Activated CD4-positive, alpha-beta T cell treated with anti-CD3 and anti-CD28 coated beads for 36 hours (primary cell): ENCODE results near the gene SOX15. TPM values are rescaled to one million over a fixed set of nuclear protein-coding genes. Genes with fewer than 3 reads are reported as not detected.

Experiments
- ATAC-seq: fragments of 200-7000 bp; cut with Tn5 transposase; one replicate; pipeline ENCODE4 v1.10.0; 2021; ENCODE audit warnings: mild to moderate bottlenecking, moderate library complexity
- CTCF ChIA-PET: fragments of 350-600 bp; sonication (Branson Sonifier 250); formaldehyde crosslinking; loops from one replicate; lab custom pipeline; 2021; ENCODE audit warnings: antibody characterized with exemption; lab: Charles Lee
- POLR2A ChIA-PET: fragments of 350-600 bp; sonication (Branson Sonifier 250); formaldehyde crosslinking; loops from one replicate; lab custom pipeline; 2021; ENCODE audit warnings: antibody characterized with exemption, inconsistent platforms; lab: Charles Lee
- DNase-seq: peaks from one replicate; pipeline ENCODE4 v3.0.0-alpha.2; 2020
- H3K27ac Mint-ChIP-seq: one replicate; pipeline ENCODE4 v1.8.0; 2021; ENCODE audit warnings: mixed read lengths
- H3K27me3 Mint-ChIP-seq: one replicate; pipeline ENCODE4 v1.8.0; 2021; ENCODE audit warnings: mixed read lengths
- H3K36me3 Mint-ChIP-seq: one replicate; pipeline ENCODE4 v1.8.0; 2021; ENCODE audit warnings: low read depth, mixed read lengths
- H3K4me1 Mint-ChIP-seq: one replicate; pipeline ENCODE4 v1.8.0; 2021; ENCODE audit warnings: mixed read lengths
- H3K4me3 Mint-ChIP-seq: one replicate; pipeline ENCODE4 v1.8.0; 2021; ENCODE audit warnings: mild to moderate bottlenecking, moderate library complexity, mixed read lengths
- H3K9me3 Mint-ChIP-seq: one replicate; pipeline ENCODE4 v1.8.0; 2021; ENCODE audit warnings: low read depth, mixed read lengths
- intact Hi-C, 2 experiments: fragments of 100-400 bp; cut with DNase I in 1 of 2; cut with micrococcal nuclease in 1 of 2; formaldehyde crosslinking; loops; one replicate each; pipeline versions ENCODE4 v1.14.2 to v1.15.1; 2022 to 2024; cut with DNase I, micrococcal nuclease
- total RNA-seq, 2 experiments: library from RNA; stranded (reverse); gene quantifications; one replicate each; pipeline ENCODE4 v1.2.3, GENCODE V29; 2021

SOX15 gene
- under 1 TPM in 1 of 2 experiments, not detected in 1; 0.16 TPM for total RNA-seq

- no peaks in the 10 kb centered on the region for H3K27me3 Mint-ChIP-seq
- H3K27ac Mint-ChIP-seq, result no peak within 1 kb of the TSS
- H3K4me1 Mint-ChIP-seq, result peaks cover 9% of the 10 kb centered on the region
- ChIA-PET POLR2A (interaction anchor here (0.5 to 1.7 kb wide), 7 partner anchors 10 to 97 kb away, joined by 3 to 10 read pairs (median 4); partner anchors contain the start of genes CD68 and TP53), CTCF (interaction anchor here (0.6 to 2.3 kb wide), 22 partner anchors 11 to 286 kb away, joined by 3 to 12 read pairs (median 4); partner anchors contain the start of genes CD68, CHRNB1, FXR2 and TMEM95)
- intact Hi-C loops, result loop anchor here in 1 of 2 experiments (1.0 to 2.0 kb wide), 4 partner anchors 67 to 310 kb away; no protein-coding TSS in a partner anchor
- H3K36me3 Mint-ChIP-seq, result peaks cover 43% of the 10 kb centered on the region
- ATAC-seq, result no peak
- no peaks in the 10 kb centered on the region for H3K9me3 Mint-ChIP-seq
- no peak within 1 kb of the TSS for H3K4me3 Mint-ChIP-seq
- DNase-seq, result no peak
Measured at GRCh38 chr17:7589891-7590691, at the start of gene SOX15. Gene SOX15 (minus strand): TSS chr17:7590094. CDS start chr17:7589676, 418 bp downstream.

GRCh38 chr17:7636163-7636562 lies 46.3 kb upstream of the SOX15 start:
- intact Hi-C loops, result no loop called here
- CTCF ChIA-PET, result interaction anchor here (1.1 kb wide), 1 partner anchor 8 kb away, joined by 5 read pairs; the partner anchor contains the start of gene SAT2
- POLR2A ChIA-PET, result no interaction called here
- Mint-ChIP-seq H3K36me3 (no peaks in the 10 kb centered on the region), H3K27ac (no peak overlapping the region), H3K9me3 (no peaks in the 10 kb centered on the region), H3K27me3 (no peaks in the 10 kb centered on the region), H3K4me3 (no peak overlapping the region), H3K4me1 (no peaks in the 10 kb centered on the region)
- DNase-seq (no peak), ATAC-seq (no peak)

- ChIA-PET CTCF (interaction anchor here (0.5 to 4.9 kb wide), 4 partner anchors 8 to 206 kb away, joined by 3 to 20 read pairs (median 4); partner anchors contain the start of gene ATP1B2), POLR2A (no interaction called here)
- Mint-ChIP-seq H3K4me3 (no peak overlapping the region), H3K36me3 (no peaks in the 10 kb centered on the region), H3K9me3 (no peaks in the 10 kb centered on the region), H3K27me3 (no peaks in the 10 kb centered on the region), H3K4me1 (no peaks in the 10 kb centered on the region), H3K27ac (no peak overlapping the region)
- ATAC-seq (peak; percentile 37), DNase-seq (peak; percentile 60)
- intact Hi-C loops, result loop anchor here in 1 of 2 experiments (5.0 kb wide), 1 partner anchor 38 kb away; no protein-coding TSS in a partner anchor
Measured at GRCh38 chr17:7634384-7634783, 44.5 kb upstream of the SOX15 start.

- intact Hi-C loops, result loop anchor here in 1 of 2 experiments (5.0 kb wide), 1 partner anchor 39 kb away; no protein-coding TSS in a partner anchor
- H3K36me3 Mint-ChIP-seq, result no peaks in the 10 kb centered on the region
- no peaks in the 10 kb centered on the region for H3K4me1 Mint-ChIP-seq
- no peaks in the 10 kb centered on the region for H3K9me3 Mint-ChIP-seq
- H3K4me3 Mint-ChIP-seq, result no peak overlapping the region
- ChIA-PET CTCF (interaction anchor here (0.7 to 4.9 kb wide), 12 partner anchors 9 to 407 kb away, joined by 3 to 20 read pairs (median 5); partner anchors contain the start of genes ATP1B2, TP53 and WRAP53), POLR2A (interaction anchor here (0.6 kb wide), 1 partner anchor 49 kb away, joined by 7 read pairs; no protein-coding TSS in a partner anchor)
- no peak for ATAC-seq
- no peak overlapping the region for H3K27ac Mint-ChIP-seq
- no peaks in the 10 kb centered on the region for H3K27me3 Mint-ChIP-seq
- DNase-seq, result no peak
Measured at GRCh38 chr17:7633093-7633492, 43.2 kb upstream of the SOX15 start.

GRCh38 chr17:7632492-7632894 lies 42.6 kb upstream of the SOX15 start:
- Mint-ChIP-seq H3K4me1 (peaks cover 2% of the 10 kb centered on the region), H3K36me3 (no peaks in the 10 kb centered on the region), H3K27ac (no peak overlapping the region), H3K4me3 (no peak overlapping the region), H3K27me3 (no peaks in the 10 kb centered on the region), H3K9me3 (no peaks in the 10 kb centered on the region)
- peak; percentile 46 for ATAC-seq
- ChIA-PET CTCF (interaction anchor here (0.6 to 4.9 kb wide), 15 partner anchors 10 to 407 kb away, joined by 3 to 20 read pairs (median 5); partner anchors contain the start of genes ATP1B2, TP53 and WRAP53), POLR2A (interaction anchor here (0.6 kb wide), 2 partner anchors 9 to 49 kb away, joined by 3 to 7 read pairs; no protein-coding TSS in a partner anchor)
- peak; percentile 59 for DNase-seq
- intact Hi-C loops, result loop anchor here (1.0 to 5.0 kb wide), 3 partner anchors 40 to 86 kb away; partner anchors contain the start of gene WRAP53 (in 2 of the 2)

GRCh38 chr17:7631398-7632380 lies 41.8 kb upstream of the SOX15 start:
- ATAC-seq, result no peak
- no peaks in the 10 kb centered on the region for H3K36me3 Mint-ChIP-seq
- H3K9me3 Mint-ChIP-seq, result no peaks in the 10 kb centered on the region
- POLR2A ChIA-PET, result interaction anchor here (0.6 kb wide), 1 partner anchor 10 kb away, joined by 3 read pairs; no protein-coding TSS in a partner anchor
- H3K27ac Mint-ChIP-seq, result no peak overlapping the region
- DNase-seq, result no peak
- intact Hi-C loops, result loop anchor here (1.0 to 5.0 kb wide), 3 partner anchors 41 to 87 kb away; partner anchors contain the start of gene WRAP53 (in 2 of the 2)
- peaks cover 5% of the 10 kb centered on the region for H3K4me1 Mint-ChIP-seq
- no peak overlapping the region for H3K4me3 Mint-ChIP-seq
- CTCF ChIA-PET, result interaction anchor here (0.7 to 4.9 kb wide), 12 partner anchors 11 to 116 kb away, joined by 3 to 20 read pairs (median 6); partner anchors contain the start of genes ATP1B2, TP53 and WRAP53
- H3K27me3 Mint-ChIP-seq, result no peaks in the 10 kb centered on the region

GRCh38 chr17:7629939-7630571 lies 40.2 kb upstream of the SOX15 start, which contains the start of gene SHBG:
Gene SHBG (plus strand): TSS chr17:7630135. CDS start chr17:7630173, 38 bp downstream.
- ChIA-PET POLR2A (no interaction called here), CTCF (interaction anchor here (0.6 to 4.9 kb wide), 4 partner anchors 12 to 57 kb away, joined by 3 to 20 read pairs (median 5); partner anchors contain the start of gene TP53)
- intact Hi-C loops, result loop anchor here in 1 of 2 experiments (5.0 kb wide), 1 partner anchor 42 kb away; no protein-coding TSS in a partner anchor
- no peak within 1 kb of the TSS for H3K4me3 Mint-ChIP-seq
- H3K4me1 Mint-ChIP-seq, result peaks cover 11% of the 10 kb centered on the region
- H3K9me3 Mint-ChIP-seq, result no peaks in the 10 kb centered on the region
- no peaks in the 10 kb centered on the region for H3K27me3 Mint-ChIP-seq
- peaks cover 1% of the 10 kb centered on the region for H3K36me3 Mint-ChIP-seq
- ATAC-seq (no peak), DNase-seq (no peak)
- no peak within 1 kb of the TSS for H3K27ac Mint-ChIP-seq

- intact Hi-C loops, result loop anchor here (1.0 kb wide), 3 partner anchors 12 to 61 kb away; partner anchors contain the start of genes ATP1B2 (in 1 of the 2) and WRAP53 (in 1 of the 2)
- ChIA-PET CTCF (interaction anchor here (0.6 to 1.3 kb wide), 14 partner anchors 9 to 359 kb away, joined by 3 to 6 read pairs (median 4); partner anchors contain the start of genes FXR2 and TP53), POLR2A (interaction anchor here (0.6 to 1.5 kb wide), 6 partner anchors 13 to 60 kb away, joined by 3 to 7 read pairs (median 4); partner anchors contain the start of genes FXR2 and TP53)
- ATAC-seq (peak; percentile 94), DNase-seq (peak; percentile 91)
- Mint-ChIP-seq H3K9me3 (no peaks in the 10 kb centered on the region), H3K4me3 (peak within 1 kb of the TSS; percentile 83), H3K4me1 (peaks cover 11% of the 10 kb centered on the region), H3K27me3 (no peaks in the 10 kb centered on the region), H3K36me3 (peaks cover 1% of the 10 kb centered on the region), H3K27ac (peak within 1 kb of the TSS; percentile 78)
Measured at GRCh38 chr17:7627250-7628121, 37.6 kb upstream of the SOX15 start, which contains the start of gene SAT2. Gene SAT2 (minus strand): TSS chr17:7627821. CDS start chr17:7627635, 186 bp downstream.

- DNase-seq (no peak), ATAC-seq (no peak)
- Mint-ChIP-seq H3K27ac (peak overlapping the region; percentile 78), H3K9me3 (no peaks in the 10 kb centered on the region), H3K36me3 (peaks cover 1% of the 10 kb centered on the region), H3K4me1 (peaks cover 11% of the 10 kb centered on the region), H3K4me3 (peak overlapping the region; percentile 83), H3K27me3 (no peaks in the 10 kb centered on the region)
- POLR2A ChIA-PET, result interaction anchor here (1.2 to 1.5 kb wide), 3 partner anchors 12 to 61 kb away, joined by 3 to 7 read pairs (median 5); partner anchors contain the start of genes FXR2 and TP53
- intact Hi-C loops, result loop anchor here (1.0 kb wide), 3 partner anchors 12 to 61 kb away; partner anchors contain the start of genes ATP1B2 (in 1 of the 2) and WRAP53 (in 1 of the 2)
- CTCF ChIA-PET, result interaction anchor here (0.6 to 1.3 kb wide), 6 partner anchors 14 to 194 kb away, joined by 3 to 4 read pairs (median 3); partner anchors contain the start of gene TP53
Measured at GRCh38 chr17:7626956-7627249, 37.0 kb upstream of the SOX15 start.
